ENCODE measurements around the gene CEP63.

DNA sequence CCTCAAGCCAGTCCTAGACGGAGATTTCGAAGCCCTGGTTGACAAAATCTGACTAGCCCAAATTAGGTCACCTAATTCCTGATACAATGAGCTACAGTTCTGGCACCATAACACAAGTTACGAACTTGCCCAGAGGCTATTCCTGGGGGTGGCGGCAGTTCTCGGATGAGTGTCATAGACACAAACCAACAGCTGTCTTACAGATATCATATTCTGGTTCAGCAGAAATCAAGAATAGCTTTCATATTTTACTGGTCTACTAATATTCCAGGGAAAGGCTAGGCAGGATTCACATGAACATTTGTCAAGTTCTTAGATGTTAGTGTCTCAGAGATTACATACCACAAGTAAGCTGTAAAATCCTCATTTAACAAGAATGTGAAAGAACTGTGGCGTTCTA lies 8.9 kb upstream of the CEP63 start:
- TF ChIP-seq, protein P1, sequence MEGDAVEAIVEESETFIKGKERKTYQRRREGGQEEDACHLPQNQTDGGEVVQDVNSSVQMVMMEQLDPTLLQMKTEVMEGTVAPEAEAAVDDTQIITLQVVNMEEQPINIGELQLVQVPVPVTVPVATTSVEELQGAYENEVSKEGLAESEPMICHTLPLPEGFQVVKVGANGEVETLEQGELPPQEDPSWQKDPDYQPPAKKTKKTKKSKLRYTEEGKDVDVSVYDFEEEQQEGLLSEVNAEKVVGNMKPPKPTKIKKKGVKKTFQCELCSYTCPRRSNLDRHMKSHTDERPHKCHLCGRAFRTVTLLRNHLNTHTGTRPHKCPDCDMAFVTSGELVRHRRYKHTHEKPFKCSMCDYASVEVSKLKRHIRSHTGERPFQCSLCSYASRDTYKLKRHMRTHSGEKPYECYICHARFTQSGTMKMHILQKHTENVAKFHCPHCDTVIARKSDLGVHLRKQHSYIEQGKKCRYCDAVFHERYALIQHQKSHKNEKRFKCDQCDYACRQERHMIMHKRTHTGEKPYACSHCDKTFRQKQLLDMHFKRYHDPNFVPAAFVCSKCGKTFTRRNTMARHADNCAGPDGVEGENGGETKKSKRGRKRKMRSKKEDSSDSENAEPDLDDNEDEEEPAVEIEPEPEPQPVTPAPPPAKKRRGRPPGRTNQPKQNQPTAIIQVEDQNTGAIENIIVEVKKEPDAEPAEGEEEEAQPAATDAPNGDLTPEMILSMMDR (IDR thresholded peaks at IDR 0.05) = no peak
- TF ChIP-seq POLR2A (IDR thresholded peaks at IDR 0.05) = no peak

Data from body of pancreas (tissue), 4 donors.